ENCODE results near the gene SLC7A6OS.

SLC7A6OS gene

DNA sequence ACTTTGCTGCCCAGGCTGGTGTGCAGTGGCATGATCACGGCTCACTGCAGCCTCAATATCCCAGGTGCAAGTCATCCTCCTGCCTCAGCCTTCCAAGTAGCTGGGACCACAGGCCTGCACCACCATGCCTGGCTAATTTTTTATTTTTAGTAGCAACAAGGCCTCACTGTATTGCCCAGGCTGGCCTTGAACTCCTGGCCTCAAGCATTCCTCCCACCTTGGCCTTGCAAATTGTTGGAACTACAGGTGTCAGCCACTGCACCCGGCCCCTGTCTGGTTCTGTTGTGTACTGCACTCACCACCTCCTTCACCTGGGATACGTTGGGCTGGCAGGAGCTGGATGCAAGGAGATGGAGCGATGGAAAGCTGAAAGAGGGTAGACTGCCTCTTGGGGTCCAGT lies 57.0 kb downstream of the SLC7A6OS start:
- DNase-seq (ENCODE audit: low read depth): no peak

DNA sequence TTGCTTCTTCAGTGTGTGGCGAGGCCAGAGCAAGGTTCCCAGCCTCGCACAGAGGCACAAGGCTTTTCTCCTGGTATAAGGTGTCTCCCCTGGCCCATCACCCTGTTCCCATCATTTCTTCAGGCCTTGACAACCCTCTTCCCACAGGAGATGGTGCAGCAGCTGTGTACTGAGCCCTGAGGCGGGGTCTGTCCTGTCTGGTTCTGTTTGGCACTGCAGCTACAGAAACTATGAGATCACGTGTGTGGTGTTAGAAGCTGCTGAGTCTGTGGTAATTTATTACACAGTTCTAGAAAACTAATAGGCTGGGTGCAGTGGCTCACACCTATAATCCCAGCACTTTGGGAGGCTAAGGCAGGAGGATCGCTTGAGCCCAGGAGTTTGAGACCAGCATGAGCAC lies 58.4 kb downstream of the SLC7A6OS start:
- no peak for DNase-seq (ENCODE audit: low read depth)

DNA sequence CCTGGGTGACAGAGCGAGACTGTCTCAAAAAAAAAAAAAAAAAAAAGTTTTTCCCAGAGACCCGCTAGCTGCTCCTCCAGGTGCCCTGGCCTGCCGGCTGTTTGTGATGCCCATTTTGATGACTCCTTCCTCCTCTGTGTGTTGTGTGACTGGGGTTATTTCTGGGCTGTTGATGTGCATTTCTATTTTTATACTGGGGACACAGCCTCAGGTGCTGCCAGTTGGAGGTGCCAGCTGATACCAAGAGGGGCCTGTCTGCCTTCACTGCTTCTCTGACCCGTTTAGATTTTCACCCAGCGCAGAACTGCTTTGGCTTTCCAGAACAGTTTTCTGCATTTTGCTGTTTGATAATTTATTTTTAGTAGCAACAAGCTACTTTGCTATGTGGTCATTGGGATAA lies 58.9 kb downstream of the SLC7A6OS start:
- DNase-seq (ENCODE audit: low read depth): no peak

DNA sequence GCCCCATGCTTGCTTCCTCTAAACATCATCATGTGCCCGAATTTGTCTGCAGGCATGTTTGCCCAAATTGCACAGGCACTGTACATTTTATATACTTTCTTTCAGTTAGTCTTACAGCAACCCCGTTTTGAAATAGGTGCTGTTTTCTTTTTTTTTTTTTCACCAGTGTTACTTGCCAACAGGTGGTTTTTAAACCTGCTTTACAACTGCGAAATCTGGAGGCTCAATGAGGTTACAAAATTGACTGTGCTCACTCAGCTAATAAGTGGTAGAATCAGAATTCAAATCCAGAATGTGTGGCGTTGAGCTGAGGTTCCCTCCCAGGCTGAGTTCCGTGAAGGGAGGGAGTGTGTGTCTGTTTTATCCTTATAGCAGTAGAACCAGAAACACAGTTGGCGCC lies 59.8 kb downstream of the SLC7A6OS start:
- no peak for DNase-seq (ENCODE audit: low read depth)

DNA sequence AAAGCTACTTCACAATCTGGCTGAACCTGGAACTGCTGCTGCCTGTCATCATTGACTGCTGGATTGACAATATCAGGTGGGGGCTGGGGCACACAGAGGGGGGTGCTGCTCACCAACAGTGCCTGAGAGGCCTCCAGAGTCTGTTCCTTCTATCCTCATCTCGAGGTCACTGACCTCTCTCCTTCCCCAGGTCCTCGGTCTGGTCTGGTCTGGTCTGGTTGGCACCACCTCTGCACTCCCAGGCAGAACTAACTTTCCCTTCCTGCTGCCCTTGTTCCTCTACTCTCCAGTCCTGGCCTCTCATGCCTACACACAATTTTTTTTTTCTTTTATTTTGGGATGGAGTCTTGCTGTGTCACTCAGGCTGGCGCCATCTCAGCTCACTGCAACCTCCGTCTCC lies 61.4 kb downstream of the SLC7A6OS start:
- no peak for DNase-seq (ENCODE audit: low read depth)

All from activated T-cell treated with anti-CD3 and anti-CD28 coated beads for 48 hours (primary cell).